Activated CD4-positive, alpha-beta T cell treated with anti-CD3 and anti-CD28 coated beads for 24 hours (primary cell): ENCODE measurements around the gene SYTL1.
A peak's percentile ranks its signal among the peaks of the same experiment; 100 is the strongest.

ENCODE experiments used
- DNase-seq, 2 donors: peaks; one replicate each; pipeline ENCODE4 v3.0.0-alpha.2; 2020; ENCODE audit warnings: low read depth in 2 of 2

SYTL1 gene

GRCh38 chr1:27364696-27365371, 23.0 kb downstream of the SYTL1 start:
- no peak for DNase-seq

GRCh38 chr1:27365372-27366112, 23.7 kb downstream of the SYTL1 start:
- peak; percentile 69 to 78 for DNase-seq

GRCh38 chr1:27366113-27366410, 24.2 kb downstream of the SYTL1 start:
- DNase-seq: peak; percentile 59 to 83

- no peak for DNase-seq
Measured at GRCh38 chr1:27366411-27367159, 24.8 kb downstream of the SYTL1 start, which contains the start of gene MAP3K6. MAP3K6 (minus strand) TSS chr1:27366961; CDS start chr1:27366597, 364 bp downstream.

- no peak for DNase-seq
Measured at GRCh38 chr1:27367160-27367650, 25.4 kb downstream of the SYTL1 start.

GRCh38 chr1:27368869-27369582, 27.2 kb downstream of the SYTL1 start:
- DNase-seq: no peak

GRCh38 chr1:27372022-27372807, 30.4 kb downstream of the SYTL1 start:
- DNase-seq: no peak

- DNase-seq: no peak
Measured at GRCh38 chr1:27372808-27373690, 31.2 kb downstream of the SYTL1 start.

- DNase-seq: no peak
Measured at GRCh38 chr1:27374362-27375086, 32.7 kb downstream of the SYTL1 start, which contains the start of gene FCN3. FCN3 (minus strand) TSS chr1:27374824; CDS start chr1:27374818, 6 bp downstream.

- DNase-seq: no peak
Measured at GRCh38 chr1:27377760-27378495, 36.1 kb downstream of the SYTL1 start.

GRCh38 chr1:27379564-27380122, 37.8 kb downstream of the SYTL1 start:
- DNase-seq: no peak

- DNase-seq: no peak
Measured at GRCh38 chr1:27380224-27380623, 38.4 kb downstream of the SYTL1 start.

GRCh38 chr1:27380766-27381733, 39.2 kb downstream of the SYTL1 start:
- DNase-seq: no peak

GRCh38 chr1:27381969-27382762, 40.3 kb downstream of the SYTL1 start:
- DNase-seq: no peak

- DNase-seq: no peak
Measured at GRCh38 chr1:27383039-27383605, 41.3 kb downstream of the SYTL1 start, which contains the start of gene CD164L2. CD164L2 (minus strand) TSS chr1:27383333; CDS start chr1:27383239, 94 bp downstream.

- DNase-seq: no peak
Measured at GRCh38 chr1:27383661-27384060, 41.8 kb downstream of the SYTL1 start.
